GM23248 (cell line): ENCODE measurements around the gene ILDR1. TPM values are rescaled to one million over a fixed set of nuclear protein-coding genes. Genes with fewer than 3 reads are reported as not detected.

Experiments
- DNase-seq: peaks from one replicate; pipeline ENCODE4 v3.0.0-alpha.2; 2015
- H2AFZ ChIP-seq: fragments of 200-600 bp; sonication (generic); 2 replicates; pipeline ENCODE4 v1.6.1; 2016; ENCODE audit warnings: antibody characterized with exemption
- H3F3A ChIP-seq: fragments of 200-600 bp; sonication (generic); 2 replicates; pipeline ENCODE4 v1.6.1; 2016; ENCODE audit warnings: mild to moderate bottlenecking, antibody characterized with exemption, mixed run types; ENCODE audit not compliant: insufficient read depth
- H3K27ac ChIP-seq: fragments of 200-600 bp; sonication (generic); 2 replicates; pipeline ENCODE4 v1.5.1; 2016; ENCODE audit warnings: mild to moderate bottlenecking
- H3K27me3 ChIP-seq: fragments of 200-600 bp; sonication (generic); replicated peaks from 2 replicates; pipeline ENCODE4 v1.6.1; 2016; ENCODE audit warnings: mild to moderate bottlenecking; ENCODE audit not compliant: insufficient read depth
- H3K36me3 ChIP-seq: fragments of 200-600 bp; sonication (generic); 2 replicates; pipeline ENCODE4 v1.6.1; 2016; ENCODE audit warnings: low read depth, mild to moderate bottlenecking
- H3K4me1 ChIP-seq: fragments of 200-600 bp; sonication (generic); 2 replicates; pipeline ENCODE4 v1.6.1; 2016; ENCODE audit warnings: mild to moderate bottlenecking; ENCODE audit not compliant: insufficient read depth
- H3K4me2 ChIP-seq: fragments of 200-600 bp; sonication (generic); one replicate; pipeline ENCODE4 v1.6.1; 2016; ENCODE audit warnings: mild to moderate bottlenecking; ENCODE audit not compliant: unreplicated experiment
- H3K4me3 ChIP-seq: fragments of 200-600 bp; sonication (generic); 2 replicates; pipeline ENCODE4 v1.5.1; 2016; ENCODE audit warnings: mild to moderate bottlenecking
- H3K79me2 ChIP-seq: fragments of 200-600 bp; sonication (generic); 2 replicates; pipeline ENCODE4 v1.6.1; 2016; ENCODE audit warnings: mild to moderate bottlenecking; ENCODE audit not compliant: insufficient read depth
- H3K9ac ChIP-seq: fragments of 200-600 bp; sonication (generic); 2 replicates; pipeline ENCODE4 v1.6.1; 2016; ENCODE audit warnings: mild to moderate bottlenecking
- H3K9me2 ChIP-seq: fragments of 200-600 bp; sonication (generic); 2 replicates; pipeline ENCODE4 v1.6.1; 2016; ENCODE audit warnings: mixed run types, mild to moderate bottlenecking, moderate library complexity; ENCODE audit not compliant: insufficient read depth
- H3K9me3 ChIP-seq: fragments of 200-600 bp; sonication (generic); one replicate; pipeline ENCODE4 v1.6.1; 2017; ENCODE audit warnings: low read depth
- H4K20me1 ChIP-seq: fragments of 200-600 bp; sonication (generic); 2 replicates; pipeline ENCODE4 v1.6.0; 2016; ENCODE audit not compliant: insufficient read depth
- EZH2 ChIP-seq: fragments of 200-600 bp; sonication (generic); IDR thresholded peaks from 2 replicates; pipeline ENCODE4 v1.6.1; 2018; ENCODE audit warnings: antibody characterized with exemption, mild to moderate bottlenecking; ENCODE audit not compliant: insufficient read depth, poor library complexity, severe bottlenecking
- EZH2phosphoT487 ChIP-seq: fragments of 200-600 bp; sonication (generic); IDR thresholded peaks from 2 replicates; pipeline ENCODE4 v1.6.1; 2018; ENCODE audit warnings: antibody characterized with exemption, moderate library complexity, mild to moderate bottlenecking, low read depth; ENCODE audit not compliant: insufficient read depth
- WGBS, 2 experiments: methylation state at CpG; one replicate each; pipeline ENCODE4 v1.1.6; 2015 to 2017; ENCODE audit warnings: low lambda C conversion rate in 2 of 2, low coverage in 1 of 2; ENCODE audit errors: missing lambda C conversion rate in 2 of 2; 5-methylcytosine and 5-hydroxymethylcytosine counted together
- in situ Hi-C: fragments of 300-500 bp; cut with MboI; formaldehyde crosslinking; loops from 2 replicates; pipeline ENCODE4 v1.15.0; 2020
- polyA plus RNA-seq: library from polyadenylated mRNA; unstranded; fragments of >200 nt; fragmentation: Nextera tagmentation; extraction: Ambion mirVana; gene quantifications from 2 replicates; pipeline ENCODE4 v1.2.1, GENCODE V29; 2016
- total RNA-seq: library from RNA; depleted of rRNA; stranded (reverse); fragments of >200 nt; shearing (Covaris generic); gene quantifications from 2 replicates; pipeline ENCODE4 v1.2.3, GENCODE V29; 2014

ILDR1 gene
- total and polyA plus RNA-seq, 2 experiments from 2014 or later: not detected

DNA sequence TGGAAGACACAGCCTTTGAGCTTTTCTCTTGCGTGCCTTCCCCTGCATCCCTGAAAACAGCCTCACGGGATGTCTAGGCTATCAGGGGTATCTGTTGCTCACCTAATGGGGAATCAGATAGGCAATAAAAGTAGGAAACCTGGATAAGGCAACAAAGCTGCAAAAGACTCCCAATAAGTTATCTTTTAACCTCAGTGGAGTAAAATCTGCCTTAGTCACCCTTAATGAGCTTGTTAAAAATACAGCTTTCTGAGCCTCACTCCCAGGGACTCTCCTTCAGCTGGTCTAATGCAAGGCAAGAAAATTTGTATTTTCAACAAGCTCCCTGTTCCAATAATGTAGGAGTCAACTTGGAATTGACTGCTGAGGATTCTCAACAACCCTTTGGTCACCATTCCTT is 25.6 kb downstream of the ILDR1 start:
- WGBS, 2 experiments: 24 to 26% methylated on average over 2 of the region's 2 CpGs
- no peaks in the 10 kb centered on the region for H4K20me1 ChIP-seq
- H3K27me3 ChIP-seq: no peaks in the 10 kb centered on the region
- TF ChIP-seq EZH2phosphoT487 (no peak), EZH2 (no peak)
- no peak for DNase-seq
- no peak overlapping the region for H3K9ac ChIP-seq
- in situ Hi-C loops: no loop called here
- peaks cover 20% of the 10 kb centered on the region for H3K4me1 ChIP-seq
- H3K79me2 ChIP-seq: no peaks in the 10 kb centered on the region
- H3K4me2 ChIP-seq: no peak overlapping the region
- peaks cover 19% of the 10 kb centered on the region for H3F3A ChIP-seq
- H2AFZ ChIP-seq: peak overlapping the region; percentile 99; the same call in 1 of the 2 replicates
- H3K27ac ChIP-seq: no peak overlapping the region
- H3K4me3 ChIP-seq: no peak overlapping the region
- no peaks in the 10 kb centered on the region for H3K9me3 ChIP-seq
- no peaks in the 10 kb centered on the region for H3K36me3 ChIP-seq
- no peaks in the 10 kb centered on the region for H3K9me2 ChIP-seq

DNA sequence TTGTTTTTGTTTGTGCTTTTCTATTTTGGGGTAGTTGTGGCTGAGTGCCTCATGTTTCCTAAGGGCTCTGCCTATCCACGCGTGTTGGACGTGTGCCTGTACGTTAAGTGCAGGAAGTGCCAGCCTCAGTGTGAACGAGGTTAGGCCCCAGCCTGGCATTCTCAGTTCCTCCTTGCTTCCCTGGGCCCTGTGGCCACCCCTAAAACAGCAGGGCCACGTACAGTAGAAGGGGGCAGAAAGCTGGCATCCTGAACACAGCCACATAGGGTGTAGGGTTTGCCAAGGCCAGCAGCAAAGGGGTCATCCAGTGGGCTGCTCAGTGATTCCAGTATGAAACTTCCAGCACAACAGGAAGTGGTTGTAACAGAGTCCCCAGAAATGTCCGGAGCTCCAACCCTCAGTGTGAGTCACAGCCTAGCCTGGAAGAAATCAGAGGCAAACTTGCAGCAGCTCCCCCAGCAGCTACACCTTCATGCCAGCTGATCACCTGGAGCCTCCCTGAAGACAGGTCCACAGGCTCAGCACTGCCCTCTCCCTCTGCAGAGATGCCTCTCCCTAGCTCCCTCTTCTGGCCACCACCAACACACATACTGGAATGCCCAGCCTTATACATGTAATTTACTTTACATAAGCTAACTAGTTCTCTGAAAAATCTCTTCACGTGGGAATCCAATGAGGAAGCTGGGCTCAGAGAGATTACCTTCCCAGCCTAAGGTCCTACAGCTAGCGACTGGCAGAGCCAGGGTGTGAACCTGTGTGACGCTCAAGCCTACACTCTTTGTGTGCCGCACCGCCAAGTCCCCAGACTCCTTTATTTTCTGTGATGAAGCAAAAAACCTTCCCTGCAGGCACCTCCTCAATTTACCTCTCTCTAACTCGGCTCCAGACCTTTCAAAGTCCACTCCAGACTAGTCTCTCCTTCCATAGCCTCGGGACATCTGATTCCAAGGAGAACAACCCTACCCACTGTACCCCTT is 26.6 kb downstream of the ILDR1 start:
- Histone ChIP-seq H3K9ac (peak overlapping the region; percentile 49; the same call in 1 of the 2 replicates), H3K27me3 (no peaks in the 10 kb centered on the region), H3K27ac (peak overlapping the region; percentile 70), H3K4me1 (peaks cover 20% of the 10 kb centered on the region), H3K79me2 (no peaks in the 10 kb centered on the region), H3K4me2 (peak overlapping the region; percentile 37), H3K9me3 (no peaks in the 10 kb centered on the region), H2AFZ (peak overlapping the region; percentile 99), H3K9me2 (no peaks in the 10 kb centered on the region), H3K4me3 (no peak overlapping the region), H3F3A (peaks cover 19% of the 10 kb centered on the region), H4K20me1 (no peaks in the 10 kb centered on the region), H3K36me3 (no peaks in the 10 kb centered on the region)
- in situ Hi-C loops: no loop called here
- TF ChIP-seq EZH2: no peak
- no peak for TF ChIP-seq EZH2phosphoT487
- 36 to 37% methylated on average over 14 of the region's 14 CpGs for WGBS, 2 experiments
- DNase-seq: peak; percentile 78

DNA sequence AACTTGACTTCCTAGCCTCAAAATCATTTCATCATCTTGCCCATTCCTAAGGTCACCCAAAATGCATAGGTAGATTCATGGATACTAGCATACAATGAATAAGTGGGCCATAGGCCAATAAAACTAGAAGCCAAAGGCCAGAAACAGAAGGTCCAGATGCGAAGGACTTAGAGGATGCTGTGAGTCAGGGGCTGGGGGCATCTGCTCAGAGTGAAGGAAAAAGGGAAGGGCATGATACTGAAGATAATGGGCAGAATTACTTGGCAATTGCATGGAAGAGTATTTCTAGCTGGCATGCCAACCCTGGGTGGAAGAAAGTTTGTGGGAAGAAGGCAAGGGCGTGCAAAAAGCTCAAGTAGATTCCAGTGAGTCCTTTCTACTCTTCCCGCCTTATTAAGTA is 27.5 kb downstream of the ILDR1 start:
- Histone ChIP-seq H3F3A (peaks cover 19% of the 10 kb centered on the region), H3K27me3 (no peaks in the 10 kb centered on the region), H2AFZ (peak overlapping the region; percentile 99), H3K4me3 (no peak overlapping the region), H4K20me1 (no peaks in the 10 kb centered on the region), H3K36me3 (no peaks in the 10 kb centered on the region), H3K27ac (no peak overlapping the region), H3K9me3 (no peaks in the 10 kb centered on the region), H3K4me2 (no peak overlapping the region), H3K4me1 (peaks cover 20% of the 10 kb centered on the region), H3K9ac (no peak overlapping the region), H3K79me2 (no peaks in the 10 kb centered on the region), H3K9me2 (no peaks in the 10 kb centered on the region)
- 89 to 100% methylated on average over 3 of the region's 3 CpGs for WGBS, 2 experiments
- no peak for TF ChIP-seq EZH2phosphoT487
- TF ChIP-seq EZH2: no peak
- in situ Hi-C loops: no loop called here
- no peak for DNase-seq

DNA sequence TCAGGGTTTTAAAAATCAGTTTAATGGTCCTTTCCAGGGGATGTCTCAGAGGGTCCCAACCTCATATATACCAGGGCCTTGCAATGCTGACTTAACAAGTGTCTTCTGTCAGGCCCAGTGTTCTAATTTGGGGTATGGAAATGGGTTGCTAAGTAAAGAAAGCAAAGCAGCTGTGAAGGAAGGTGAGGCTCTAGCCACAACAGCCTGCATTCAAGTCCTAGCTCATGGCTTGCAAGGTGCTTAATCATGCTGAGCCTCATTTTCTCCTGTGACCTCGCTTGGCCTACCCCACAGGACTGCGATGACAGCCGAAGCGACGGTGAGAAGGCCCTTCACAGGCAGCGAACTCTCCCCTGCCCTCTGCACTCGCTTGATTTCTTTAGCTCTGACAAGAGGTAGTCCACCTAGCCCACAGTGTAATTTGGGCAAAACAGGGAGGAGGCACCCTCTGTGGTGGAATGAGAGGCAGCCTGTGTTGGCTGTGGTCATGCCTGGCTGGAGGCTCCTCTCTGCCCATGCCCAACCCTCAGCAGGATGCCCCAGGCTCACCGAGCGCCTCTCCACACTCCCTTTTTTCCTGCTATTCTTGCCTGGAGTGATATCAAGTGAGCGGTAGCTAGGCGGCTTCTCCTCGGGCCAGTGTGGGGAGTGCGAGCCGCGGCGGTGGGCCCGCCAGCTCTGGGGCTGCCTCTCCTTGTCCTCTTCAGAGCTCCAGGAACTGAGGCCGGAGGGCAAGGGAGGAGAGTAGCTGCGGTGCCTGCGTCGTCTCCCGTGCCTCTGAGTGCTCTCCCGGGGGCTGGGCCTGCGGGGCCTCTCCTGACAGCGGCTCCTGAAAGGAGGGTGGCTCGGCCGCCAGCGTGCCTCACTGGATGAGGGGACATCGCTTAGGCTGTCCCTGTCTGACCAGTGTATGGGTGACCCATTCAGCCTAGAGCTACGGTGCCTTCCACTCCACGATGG is 29.2 kb downstream of the ILDR1 start:
- Histone ChIP-seq H3K9me3 (no peaks in the 10 kb centered on the region), H3K36me3 (no peaks in the 10 kb centered on the region), H3K9me2 (no peaks in the 10 kb centered on the region), H3K9ac (no peak overlapping the region), H4K20me1 (no peaks in the 10 kb centered on the region), H3K4me1 (peaks cover 13% of the 10 kb centered on the region), H2AFZ (no peak overlapping the region), H3K27me3 (no peaks in the 10 kb centered on the region), H3K79me2 (no peaks in the 10 kb centered on the region), H3K27ac (no peak overlapping the region), H3F3A (peaks cover 7% of the 10 kb centered on the region), H3K4me2 (no peak overlapping the region), H3K4me3 (no peak overlapping the region)
- TF ChIP-seq EZH2phosphoT487 (no peak), EZH2 (no peak)
- WGBS, 2 experiments: 90% methylated on average over 29 to 31 of the region's 31 CpGs
- in situ Hi-C loops: no loop called here
- no peak for DNase-seq
